GM21515 (cell line): ENCODE data around the gene GFRAL.

Experiments used
- ATAC-seq: cut with Tn5 transposase; IDR thresholded peaks from one replicate; pipeline ENCODE4 v1.9.1; 2021; ENCODE audit not compliant: unreplicated experiment

The GFRAL gene

GRCh38 chr6:55423933-55424332 is 96.7 kb downstream of the GFRAL start:
- no peak for ATAC-seq

GRCh38 chr6:55433446-55434130 is 106.3 kb downstream of the GFRAL start:
- ATAC-seq = no peak

DNA sequence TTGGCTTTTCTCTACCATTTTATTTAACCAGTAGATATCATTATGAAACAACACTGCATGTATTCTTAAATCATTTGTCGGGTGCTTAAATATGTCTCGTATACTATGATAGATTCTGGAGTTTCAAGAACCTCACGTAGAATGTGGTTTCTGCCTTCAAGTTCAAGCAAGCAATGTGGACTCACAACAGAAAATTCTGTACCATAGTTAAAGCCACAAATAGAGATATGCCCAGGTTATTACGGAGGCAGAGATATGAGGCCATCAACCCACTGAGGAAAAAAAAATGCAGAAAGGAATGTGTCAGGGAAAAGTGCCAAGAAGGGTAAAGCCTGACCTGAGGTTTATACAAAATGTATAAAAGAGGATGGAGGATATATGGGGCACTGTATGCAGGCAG is 109.9 kb downstream of the GFRAL start:
- no peak for ATAC-seq

DNA sequence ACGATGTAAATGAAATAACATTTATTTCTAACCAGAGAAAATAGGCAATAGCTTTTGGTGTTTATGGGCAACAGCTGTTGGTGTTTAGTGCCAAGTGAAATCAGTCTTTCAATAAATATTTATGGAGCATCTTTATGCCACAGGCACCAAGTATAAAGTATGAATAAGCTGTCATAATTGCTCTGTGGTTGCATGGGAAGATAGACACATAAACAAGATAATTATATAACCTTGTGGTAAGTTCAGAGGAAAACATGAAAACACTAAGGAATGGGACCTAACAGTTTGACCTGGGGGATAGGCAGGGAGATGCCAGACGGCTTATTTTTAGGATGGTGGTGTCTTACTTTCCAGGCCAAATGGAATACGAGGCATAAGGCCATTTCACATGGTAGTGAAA is 110.9 kb downstream of the GFRAL start:
- no peak for ATAC-seq

DNA sequence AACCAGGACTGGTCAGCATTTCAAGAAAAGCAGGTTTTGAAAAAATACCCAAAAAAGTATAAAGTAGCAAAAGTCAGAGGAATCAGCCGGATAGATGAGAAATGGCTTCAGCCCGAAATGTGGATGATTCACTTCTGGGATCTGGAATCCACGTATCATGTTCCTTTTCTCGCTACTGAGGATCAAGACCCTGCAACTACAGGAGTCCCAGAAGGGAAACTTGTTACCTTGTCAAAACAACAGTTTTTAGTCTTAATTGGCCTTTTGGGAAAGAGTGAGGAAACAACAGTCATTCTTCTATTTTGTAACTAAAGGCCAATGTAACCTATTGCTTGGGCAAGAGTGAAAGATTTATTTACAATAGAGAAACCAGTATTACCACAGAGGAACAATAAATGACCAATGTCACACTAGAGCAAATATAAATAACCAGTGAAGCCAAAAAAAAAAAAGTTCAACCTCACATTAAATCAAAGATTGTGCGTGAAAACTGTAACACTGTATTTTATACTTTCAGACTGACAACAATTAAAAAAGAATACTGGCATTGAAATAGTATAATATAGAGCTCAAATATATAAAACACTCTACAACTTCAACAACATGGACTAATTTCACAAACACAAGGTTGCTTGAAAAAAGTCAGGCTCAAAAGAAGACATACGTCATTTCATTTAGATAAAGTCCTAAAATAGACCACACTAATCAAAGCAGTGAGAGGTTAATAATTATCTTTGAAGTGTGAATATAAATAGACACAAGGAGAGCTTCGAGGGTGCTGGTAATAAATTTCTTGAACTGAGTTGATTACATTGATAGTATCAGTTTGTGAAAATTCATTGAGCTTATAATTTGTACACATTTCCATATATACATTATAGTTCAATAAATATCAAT is 116.2 kb downstream of the GFRAL start:
- no peak for ATAC-seq

DNA sequence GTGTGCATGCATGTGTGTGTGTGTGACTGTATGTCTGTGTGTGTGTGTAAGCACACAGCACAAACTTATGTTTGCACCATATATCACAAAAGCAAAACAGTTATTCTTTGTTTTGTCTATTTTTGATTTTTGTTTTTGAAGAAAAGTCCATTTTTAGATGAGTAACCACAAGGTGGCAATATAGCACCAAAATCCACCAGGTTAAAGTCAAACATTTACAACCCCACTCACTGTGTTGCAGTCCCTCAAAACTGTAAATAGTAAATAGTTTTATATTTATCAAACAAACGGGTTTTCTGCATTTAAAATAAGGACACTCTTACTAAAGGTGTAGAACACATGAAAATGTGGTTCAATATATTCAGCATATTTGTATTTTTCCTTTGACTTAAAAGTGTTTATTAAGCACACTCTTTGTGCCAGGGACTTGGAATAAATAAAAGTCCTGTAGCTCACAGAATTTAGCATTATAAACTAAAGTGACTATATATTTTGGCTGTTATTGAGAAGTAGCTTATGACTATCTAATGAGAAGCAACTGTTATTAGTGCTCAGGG is 118.5 kb downstream of the GFRAL start:
- no peak for ATAC-seq

GRCh38 chr6:55447891-55448290 is 120.6 kb downstream of the GFRAL start:
- no peak for ATAC-seq

DNA sequence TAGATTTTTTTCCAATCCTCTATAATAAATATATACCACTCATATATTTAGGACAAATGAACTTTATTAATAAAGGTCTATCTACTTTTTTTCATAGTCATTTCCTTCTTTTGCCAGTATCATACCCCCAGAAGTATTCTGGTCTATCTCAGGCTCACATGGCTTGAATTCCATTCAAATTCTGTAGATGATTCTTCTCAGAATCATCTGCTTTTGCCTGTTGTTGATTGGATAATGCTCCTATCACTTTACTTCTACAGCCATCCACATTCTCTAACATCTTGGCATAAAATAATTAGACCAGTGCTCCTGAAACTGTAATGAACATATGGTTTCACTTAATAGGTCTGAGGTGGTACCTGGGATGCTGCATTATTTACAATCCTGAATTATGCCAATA is 121.2 kb downstream of the GFRAL start:
- no peak for ATAC-seq

DNA sequence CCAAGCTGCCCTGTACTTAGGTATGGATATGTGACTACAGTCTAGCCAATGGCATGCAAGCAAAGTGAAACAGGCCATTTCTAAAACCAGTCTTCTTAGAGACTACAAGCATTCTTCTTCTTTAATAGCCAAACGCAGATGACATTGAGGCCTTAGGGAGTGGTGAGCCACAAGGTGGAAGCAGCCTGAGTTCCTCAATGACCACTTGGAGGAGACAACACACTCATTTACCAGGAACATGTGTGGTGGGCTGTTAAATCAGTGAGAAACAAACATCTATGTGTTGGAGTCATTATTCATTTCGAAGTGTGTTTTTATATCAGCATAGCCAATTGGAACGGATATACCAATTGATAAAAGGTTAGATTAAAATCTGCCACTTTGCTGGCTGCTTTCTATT is 122.0 kb downstream of the GFRAL start:
- no peak for ATAC-seq

DNA sequence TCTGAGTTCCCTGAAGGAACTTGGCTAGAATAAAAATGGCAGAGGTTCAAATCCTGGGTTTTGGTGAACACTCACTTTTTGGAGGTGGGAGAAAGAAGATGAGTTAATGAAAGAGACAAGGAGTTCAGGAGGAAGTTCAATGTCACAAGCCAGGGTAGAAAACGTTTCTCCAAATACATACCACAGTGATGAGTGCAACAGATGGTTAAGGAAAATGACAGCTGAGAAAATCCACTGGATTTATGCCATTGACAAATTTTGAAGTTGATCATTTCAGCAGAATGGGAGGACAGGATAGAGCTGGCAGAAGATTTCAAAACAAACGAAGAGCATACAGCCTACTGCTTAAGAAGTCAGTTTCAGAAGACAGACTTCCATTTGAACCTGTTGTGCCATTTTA is 122.7 kb downstream of the GFRAL start:
- no peak for ATAC-seq
